ENCODE measurements around the gene WWP2. TPM values are rescaled to one million over a fixed set of nuclear protein-coding genes. Genes with fewer than 3 reads are reported as not detected.
A peak's percentile ranks its signal among the peaks of the same experiment; 100 is the strongest.

The WWP2 gene
- total RNA-seq, 1 experiment from 2014 or later, result 40.2 TPM

DNA sequence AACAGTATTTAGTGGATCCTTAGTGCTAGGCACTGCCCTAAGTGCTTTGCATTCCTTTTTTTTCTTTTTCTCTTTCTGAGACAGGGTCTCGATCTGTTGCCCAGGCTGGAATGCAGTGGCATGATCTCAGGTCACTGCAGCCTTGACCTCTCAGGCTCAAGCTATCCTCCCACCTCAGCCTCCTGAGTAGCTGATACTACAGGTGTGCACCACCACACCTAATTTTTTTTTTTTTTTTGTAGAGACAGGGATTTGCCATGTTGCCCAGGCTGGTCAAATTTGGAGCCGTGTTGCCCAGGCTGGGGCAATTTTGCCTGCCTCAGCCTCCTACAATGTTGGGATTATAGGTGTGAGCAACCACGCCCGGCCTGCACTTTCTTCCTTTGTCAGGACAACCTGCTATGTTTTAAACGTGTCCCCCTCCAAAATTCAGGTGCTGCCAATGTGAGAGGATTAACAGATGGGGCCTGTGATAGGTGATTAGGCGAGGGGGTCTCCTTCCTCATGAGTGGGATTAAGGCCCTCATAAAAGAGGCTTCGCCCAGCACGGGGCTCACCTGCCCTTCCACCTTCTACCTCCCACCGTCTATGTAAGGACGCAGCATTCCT is 41.2 kb upstream of the WWP2 start:
- no peak overlapping the region for H2BK12ac ChIP-seq (ENCODE audit: insufficient read length, low read depth, low read length)
- H3K23ac ChIP-seq (ENCODE audit: insufficient read length, low read depth, low read length), result no peak overlapping the region
- no peak overlapping the region for H4K8ac ChIP-seq (replicated peaks; ENCODE audit: insufficient read length, low read depth, low read length)
- H3K36me3 Mint-ChIP-seq (ENCODE audit: insufficient read depth in 1 of 3, low read depth in 3 of 3), result peaks cover 5 to 27% (median 12%) of the 10 kb centered on the region in 3 experiments; a peak in 6 of 7 replicates
- no peak overlapping the region for H2BK15ac ChIP-seq (ENCODE audit: low read depth, low read length)
- H3K4ac ChIP-seq (ENCODE audit: low read depth, low read length), result no peak overlapping the region
- H3K56ac ChIP-seq (ENCODE audit: insufficient read length, low read depth, low read length), result no peak overlapping the region
- peaks cover 2% of the 10 kb centered on the region for H3K23me2 ChIP-seq (ENCODE audit: insufficient read length, low read depth, low read length, poor library complexity, severe bottlenecking)
- DNase-seq, result no peak
- H4K5ac ChIP-seq (ENCODE audit: insufficient read length, low read depth, low read length), result no peak overlapping the region
- H3T11ph ChIP-seq (ENCODE audit: low read length), result no peak overlapping the region
- no peak overlapping the region for H4K91ac ChIP-seq (ENCODE audit: insufficient read length, low read depth, low read length)
- WGBS (ENCODE audit: extremely low coverage, insufficient read length, low lambda C conversion rate), result no CpG with 5 or more reads among the region's 10 CpGs
- no peak overlapping the region for H2AK5ac ChIP-seq (ENCODE audit: insufficient read length, low read length)
- H2BK5ac ChIP-seq (ENCODE audit: insufficient read length, low read length), result no peak overlapping the region
- no peaks in the 10 kb centered on the region; a peak in 1 of 5 replicates for H3K9me3 Mint-ChIP-seq
- no peak overlapping the region for H2AFZ ChIP-seq (ENCODE audit: low read length)
- H3K4me1 ChIP-seq (ENCODE audit: insufficient read depth, low read length), result no peaks in the 10 kb centered on the region; the same call in 1 of the 2 replicates
- H3K4me3 Mint-ChIP-seq, result no peak overlapping the region
- H3K27ac ChIP-seq (ENCODE audit: insufficient read length, low read depth, low read length), result no peak overlapping the region
- no peak overlapping the region for H3K14ac ChIP-seq (ENCODE audit: insufficient read depth, low read length)
- no peaks in the 10 kb centered on the region for H3K79me1 ChIP-seq (ENCODE audit: insufficient read depth, low read depth, low read length, poor library complexity, severe bottlenecking)
- H3K4me1 Mint-ChIP-seq, result peaks cover 14 to 21% of the 10 kb centered on the region in 2 experiments
- H3K18ac ChIP-seq (ENCODE audit: insufficient read length, low read depth, low read length), result no peak overlapping the region
- H3K4me2 ChIP-seq (ENCODE audit: insufficient read depth, insufficient read length, low read length), result no peak overlapping the region
- peak overlapping the region in 2 of 3 experiments; percentile 44 to 70; a peak in 4 of 7 replicates for H3K27ac Mint-ChIP-seq
- H3K27me3 ChIP-seq (ENCODE audit: insufficient read depth, low read length), result no peaks in the 10 kb centered on the region
- no peaks in the 10 kb centered on the region for H3K27me3 Mint-ChIP-seq (ENCODE audit: low read depth)
- H2BK20ac ChIP-seq (ENCODE audit: low read depth, low read length, poor library complexity, severe bottlenecking), result no peak overlapping the region
- H2BK120ac ChIP-seq (ENCODE audit: low read depth, low read length, poor library complexity, severe bottlenecking), result no peak overlapping the region
- peaks cover 2% of the 10 kb centered on the region; the same call in 1 of the 2 replicates for H3K79me2 ChIP-seq (ENCODE audit: insufficient read depth, low read length)
- no peak overlapping the region for H3K9ac ChIP-seq (ENCODE audit: extremely low read depth, insufficient read length, low read length)
- no peaks in the 10 kb centered on the region for H3K9me3 ChIP-seq (ENCODE audit: control insufficient read depth, low read depth, low read length)
- H4K20me1 ChIP-seq (ENCODE audit: control insufficient read depth, insufficient read depth, insufficient read length), result no peaks in the 10 kb centered on the region
- TF ChIP-seq, protein P1, sequence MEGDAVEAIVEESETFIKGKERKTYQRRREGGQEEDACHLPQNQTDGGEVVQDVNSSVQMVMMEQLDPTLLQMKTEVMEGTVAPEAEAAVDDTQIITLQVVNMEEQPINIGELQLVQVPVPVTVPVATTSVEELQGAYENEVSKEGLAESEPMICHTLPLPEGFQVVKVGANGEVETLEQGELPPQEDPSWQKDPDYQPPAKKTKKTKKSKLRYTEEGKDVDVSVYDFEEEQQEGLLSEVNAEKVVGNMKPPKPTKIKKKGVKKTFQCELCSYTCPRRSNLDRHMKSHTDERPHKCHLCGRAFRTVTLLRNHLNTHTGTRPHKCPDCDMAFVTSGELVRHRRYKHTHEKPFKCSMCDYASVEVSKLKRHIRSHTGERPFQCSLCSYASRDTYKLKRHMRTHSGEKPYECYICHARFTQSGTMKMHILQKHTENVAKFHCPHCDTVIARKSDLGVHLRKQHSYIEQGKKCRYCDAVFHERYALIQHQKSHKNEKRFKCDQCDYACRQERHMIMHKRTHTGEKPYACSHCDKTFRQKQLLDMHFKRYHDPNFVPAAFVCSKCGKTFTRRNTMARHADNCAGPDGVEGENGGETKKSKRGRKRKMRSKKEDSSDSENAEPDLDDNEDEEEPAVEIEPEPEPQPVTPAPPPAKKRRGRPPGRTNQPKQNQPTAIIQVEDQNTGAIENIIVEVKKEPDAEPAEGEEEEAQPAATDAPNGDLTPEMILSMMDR (conservative IDR thresholded peaks at IDR 0.05), result no peak

Data from H9 (cell line).